Neural crest cell (in vitro differentiated cells): ENCODE data around the gene OLFML2B. TPM values are rescaled to one million over a fixed set of nuclear protein-coding genes. Genes with fewer than 3 reads are reported as not detected.

Source experiments
- DNase-seq: peaks from one replicate; pipeline ENCODE4 v3.0.0; 2021; ENCODE audit warnings: low read depth, mixed read lengths, low spot score
- H3K27ac Mint-ChIP-seq: one replicate; pipeline ENCODE4 v1.8.0; 2021; ENCODE audit warnings: mild to moderate bottlenecking, mixed read lengths; ENCODE audit not compliant: unreplicated experiment
- H3K27me3 Mint-ChIP-seq: 2 replicates; pipeline ENCODE4 v1.8.0; 2021; ENCODE audit warnings: low read depth, mild to moderate bottlenecking, mixed read lengths
- H3K36me3 Mint-ChIP-seq: 2 replicates; pipeline ENCODE4 v1.8.0; 2021; ENCODE audit warnings: low read depth, mild to moderate bottlenecking, mixed read lengths
- H3K4me1 Mint-ChIP-seq: 2 replicates; pipeline ENCODE4 v1.8.0; 2021; ENCODE audit warnings: mixed read lengths
- H3K4me3 Mint-ChIP-seq: one replicate; pipeline ENCODE4 v1.8.0; 2021; ENCODE audit warnings: mild to moderate bottlenecking, mixed read lengths
- H3K9me3 Mint-ChIP-seq: 2 replicates; pipeline ENCODE4 v1.8.0; 2021; ENCODE audit warnings: mixed read lengths
- total RNA-seq: library from RNA; stranded (reverse); gene quantifications from 2 replicates; pipeline ENCODE4 v1.2.1, GENCODE V29; 2021
- TF ChIP-seq, protein P1 (sequence below): fragments of 200-600 bp; sonication (generic); conservative IDR thresholded peaks from 2 replicates; pipeline ENCODE4 v1.5.0; 2021; ENCODE audit warnings: antibody characterized with exemption, mild to moderate bottlenecking

Gene OLFML2B
- total RNA-seq, 1 donor from 2014 or later, result 5.8 TPM

DNA sequence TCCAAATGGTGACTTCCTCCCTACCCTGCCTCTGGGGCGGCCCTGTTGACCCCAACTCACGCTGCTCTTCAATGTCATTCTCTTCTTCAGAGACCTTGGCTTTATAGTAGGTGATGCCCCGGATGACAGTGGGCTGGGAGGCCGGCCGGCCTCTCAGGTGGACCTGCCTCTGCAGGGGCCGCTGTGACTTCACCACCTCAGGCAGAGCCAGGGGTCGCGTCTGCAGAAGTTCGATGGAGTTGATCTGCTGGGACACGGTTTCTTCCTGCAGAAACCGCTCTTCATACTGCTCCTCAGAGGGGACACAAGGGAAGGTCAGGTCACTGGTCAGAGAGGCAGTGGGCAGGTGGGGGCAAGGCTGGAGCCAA is 23.6 kb downstream of the OLFML2B start:
- Mint-ChIP-seq H3K27ac (no peak overlapping the region), H3K36me3 (peaks cover 3% of the 10 kb centered on the region), H3K9me3 (no peaks in the 10 kb centered on the region), H3K4me3 (no peak overlapping the region), H3K4me1 (peaks cover 9% of the 10 kb centered on the region), H3K27me3 (no peaks in the 10 kb centered on the region)
- no peak for DNase-seq
- TF ChIP-seq, protein P1, sequence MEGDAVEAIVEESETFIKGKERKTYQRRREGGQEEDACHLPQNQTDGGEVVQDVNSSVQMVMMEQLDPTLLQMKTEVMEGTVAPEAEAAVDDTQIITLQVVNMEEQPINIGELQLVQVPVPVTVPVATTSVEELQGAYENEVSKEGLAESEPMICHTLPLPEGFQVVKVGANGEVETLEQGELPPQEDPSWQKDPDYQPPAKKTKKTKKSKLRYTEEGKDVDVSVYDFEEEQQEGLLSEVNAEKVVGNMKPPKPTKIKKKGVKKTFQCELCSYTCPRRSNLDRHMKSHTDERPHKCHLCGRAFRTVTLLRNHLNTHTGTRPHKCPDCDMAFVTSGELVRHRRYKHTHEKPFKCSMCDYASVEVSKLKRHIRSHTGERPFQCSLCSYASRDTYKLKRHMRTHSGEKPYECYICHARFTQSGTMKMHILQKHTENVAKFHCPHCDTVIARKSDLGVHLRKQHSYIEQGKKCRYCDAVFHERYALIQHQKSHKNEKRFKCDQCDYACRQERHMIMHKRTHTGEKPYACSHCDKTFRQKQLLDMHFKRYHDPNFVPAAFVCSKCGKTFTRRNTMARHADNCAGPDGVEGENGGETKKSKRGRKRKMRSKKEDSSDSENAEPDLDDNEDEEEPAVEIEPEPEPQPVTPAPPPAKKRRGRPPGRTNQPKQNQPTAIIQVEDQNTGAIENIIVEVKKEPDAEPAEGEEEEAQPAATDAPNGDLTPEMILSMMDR, result no peak

DNA sequence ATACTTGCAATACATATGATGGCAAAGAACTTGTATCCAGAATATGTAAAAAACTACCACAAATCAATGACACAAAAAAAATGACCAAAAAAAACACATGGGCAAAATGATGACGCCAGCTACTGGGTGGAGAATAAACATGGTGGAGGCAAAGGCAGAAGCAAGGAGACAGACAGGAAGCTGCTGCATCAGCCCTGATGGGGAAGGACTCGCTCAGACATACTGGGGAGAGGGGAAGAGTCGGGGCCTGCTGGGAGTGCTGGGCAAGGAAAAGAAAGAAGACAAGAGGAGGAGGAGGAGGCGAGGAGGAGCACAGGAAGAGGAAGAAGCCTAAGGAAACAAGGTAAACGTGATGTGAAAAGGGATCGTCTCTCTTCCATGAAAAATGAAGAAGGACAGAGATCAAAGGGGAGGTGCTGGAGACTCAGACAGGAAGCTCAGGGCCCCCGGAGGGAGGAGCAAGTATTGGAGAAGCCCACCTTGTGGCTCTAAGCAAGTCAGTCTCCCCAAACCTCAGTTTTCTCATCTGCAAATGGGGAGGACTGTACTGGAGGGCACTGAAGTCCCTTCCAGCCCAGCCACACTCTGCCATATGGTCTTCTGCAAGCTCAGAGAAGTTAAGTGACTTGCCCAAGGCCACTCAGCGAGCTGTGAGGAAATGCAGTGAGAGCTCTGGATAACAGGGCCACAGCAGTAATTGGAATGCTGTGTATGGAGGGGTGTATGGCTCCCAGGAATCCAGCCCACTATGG is 24.2 kb downstream of the OLFML2B start:
- DNase-seq, result no peak
- Mint-ChIP-seq H3K36me3 (peaks cover 3% of the 10 kb centered on the region), H3K4me1 (peaks cover 9% of the 10 kb centered on the region), H3K9me3 (no peaks in the 10 kb centered on the region), H3K27ac (no peak overlapping the region), H3K27me3 (no peaks in the 10 kb centered on the region), H3K4me3 (no peak overlapping the region)
- TF ChIP-seq, protein P1, result no peak

DNA sequence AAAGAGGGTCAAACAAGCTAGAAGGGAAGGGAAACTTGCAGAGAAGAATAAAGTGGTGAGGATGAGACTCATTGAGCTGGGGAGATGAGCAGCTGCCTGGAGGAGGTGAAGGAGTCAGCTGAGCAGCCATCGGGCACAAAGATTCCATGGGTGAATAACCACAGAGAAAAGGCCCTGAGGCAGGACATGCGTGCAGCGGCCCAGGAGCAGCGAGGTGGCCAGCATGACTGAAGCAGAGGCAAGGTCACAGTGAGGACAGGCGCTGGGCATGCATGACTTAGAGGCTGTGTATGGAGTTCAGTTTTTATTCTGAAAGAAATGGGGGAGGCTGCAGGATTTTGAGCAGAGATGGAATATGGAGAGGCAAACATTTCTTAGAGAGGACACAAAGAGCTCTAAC is 24.9 kb downstream of the OLFML2B start:
- DNase-seq, result no peak
- H3K27me3 Mint-ChIP-seq, result no peaks in the 10 kb centered on the region
- peaks cover 7% of the 10 kb centered on the region for H3K4me1 Mint-ChIP-seq
- H3K36me3 Mint-ChIP-seq, result peaks cover 3% of the 10 kb centered on the region
- H3K27ac Mint-ChIP-seq, result no peak overlapping the region
- no peaks in the 10 kb centered on the region for H3K9me3 Mint-ChIP-seq
- no peak overlapping the region for H3K4me3 Mint-ChIP-seq
- TF ChIP-seq, protein P1, result no peak

DNA sequence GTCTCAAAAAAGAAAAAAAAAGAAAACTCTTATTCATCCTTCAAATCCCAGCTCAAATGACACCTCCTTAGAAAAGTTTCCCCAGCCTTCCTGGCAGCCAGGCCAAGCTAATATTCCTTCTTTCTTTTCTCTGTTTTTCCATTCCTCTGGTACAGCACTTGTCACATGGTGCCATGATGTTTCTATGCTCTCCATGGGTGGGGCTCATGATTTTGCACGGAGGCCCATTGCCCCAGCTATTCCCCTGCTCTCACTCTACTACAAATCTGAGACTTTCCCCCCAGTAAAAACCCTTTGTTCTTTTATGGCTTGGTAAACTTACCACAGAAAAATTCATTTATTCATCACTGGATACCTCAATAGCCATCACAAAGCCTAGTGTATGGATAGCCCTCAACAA is 26.5 kb downstream of the OLFML2B start:
- no peak overlapping the region for H3K27ac Mint-ChIP-seq
- H3K4me1 Mint-ChIP-seq, result no peaks in the 10 kb centered on the region
- no peaks in the 10 kb centered on the region for H3K27me3 Mint-ChIP-seq
- TF ChIP-seq, protein P1, result no peak
- no peak overlapping the region for H3K4me3 Mint-ChIP-seq
- peaks cover 9% of the 10 kb centered on the region for H3K36me3 Mint-ChIP-seq
- no peaks in the 10 kb centered on the region for H3K9me3 Mint-ChIP-seq
- no peak for DNase-seq

DNA sequence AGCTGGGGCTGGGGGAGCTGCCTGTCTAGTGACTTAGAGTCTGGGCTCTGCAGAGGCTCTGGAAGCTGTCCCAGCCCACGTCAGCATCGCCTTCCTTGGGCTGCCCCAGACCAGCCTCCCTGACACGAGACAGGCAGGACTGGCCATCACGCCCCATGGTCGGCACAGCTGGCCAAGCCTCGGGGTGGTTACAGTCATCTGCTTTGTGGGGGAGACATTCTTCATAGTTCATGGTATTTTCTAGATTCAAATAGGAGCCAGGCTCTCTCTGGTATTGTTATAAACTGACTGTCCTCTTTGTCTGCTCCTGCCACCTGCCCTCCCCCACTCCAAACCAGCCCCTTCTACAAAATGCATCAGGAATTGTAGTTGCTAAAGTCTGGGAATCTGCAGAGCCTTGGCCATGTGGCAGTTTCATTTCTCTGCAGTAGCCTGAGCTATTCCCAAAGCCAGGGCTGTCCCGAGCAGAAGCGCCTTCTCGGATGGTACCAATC is 29.4 kb downstream of the OLFML2B start:
- Mint-ChIP-seq H3K4me3 (no peak overlapping the region), H3K4me1 (no peaks in the 10 kb centered on the region), H3K27me3 (no peaks in the 10 kb centered on the region), H3K36me3 (peaks cover 15% of the 10 kb centered on the region), H3K27ac (no peak overlapping the region), H3K9me3 (no peaks in the 10 kb centered on the region)
- no peak for DNase-seq
- TF ChIP-seq, protein P1, result no peak
